Skeletal muscle satellite cell (primary cell): ENCODE measurements around the gene TXNRD2.
"Not testable (repeated sequence)": the region's sequence is repeated elsewhere in the genome, so short reads cannot be mapped to it uniquely, and the experiment has no call there.

Experiments used
- H3K27me3 ChIP-seq: 2 replicates; pipeline ENCODE4 v1.7.0; 2013; ENCODE audit warnings: low read length; ENCODE audit not compliant: control insufficient read depth, insufficient read depth
- H3K36me3 ChIP-seq: 2 replicates; pipeline ENCODE4 v1.7.0; 2013; ENCODE audit warnings: mild to moderate bottlenecking, control low read depth, low read length; ENCODE audit not compliant: insufficient read depth
- H3K4me1 ChIP-seq: 2 replicates; pipeline ENCODE4 v1.7.0; 2013; ENCODE audit warnings: low read length; ENCODE audit not compliant: control insufficient read depth, insufficient read depth
- H3K4me2 ChIP-seq: 2 replicates; pipeline ENCODE4 v1.7.0; 2013; ENCODE audit warnings: mild to moderate bottlenecking, low read length
- H3K4me3 ChIP-seq: 2 replicates; pipeline ENCODE4 v1.7.0; 2013; ENCODE audit warnings: low read length
- H3K9ac ChIP-seq: 2 replicates; pipeline ENCODE4 v1.7.0; 2013; ENCODE audit warnings: mild to moderate bottlenecking, low read depth, low read length, moderate library complexity
- H3K9me3 ChIP-seq: replicated peaks from 2 replicates; pipeline ENCODE4 v1.7.0; 2013; ENCODE audit warnings: mild to moderate bottlenecking, control low read depth, low read length

Gene TXNRD2

GRCh38 chr22:19842393-19843106 lies 99.1 kb downstream of the TXNRD2 start:
- Histone ChIP-seq H3K27me3 (no peaks in the 10 kb centered on the region), H3K4me2 (no peak overlapping the region), H3K4me3 (no peak overlapping the region), H3K9me3 (no peaks in the 10 kb centered on the region), H3K36me3 (peaks cover 5% of the 10 kb centered on the region), H3K9ac (no peak overlapping the region), H3K4me1 (peaks cover 22% of the 10 kb centered on the region)

- H3K36me3 ChIP-seq = no peaks in the 10 kb centered on the region
- no peak overlapping the region for H3K9ac ChIP-seq
- no peaks in the 10 kb centered on the region for H3K9me3 ChIP-seq
These were observed 99.8 kb downstream of the TXNRD2 start for GRCh38 chr22:19841641-19842392.

GRCh38 chr22:19840955-19841640 lies 100.5 kb downstream of the TXNRD2 start:
- H3K36me3 ChIP-seq = no peaks in the 10 kb centered on the region
- H3K4me3 ChIP-seq = no peak overlapping the region
- H3K9ac ChIP-seq = no peak overlapping the region
- H3K27me3 ChIP-seq = no peaks in the 10 kb centered on the region
- H3K4me2 ChIP-seq = no peak overlapping the region
- H3K9me3 ChIP-seq = no peaks in the 10 kb centered on the region
- H3K4me1 ChIP-seq = peaks cover 22% of the 10 kb centered on the region

More at GRCh38 chr22:19841641-19842392, 99.8 kb downstream of the TXNRD2 start:
- H3K27me3 ChIP-seq = no peaks in the 10 kb centered on the region
- H3K4me3 ChIP-seq = no peak overlapping the region
- H3K4me1 ChIP-seq = peaks cover 22% of the 10 kb centered on the region
- no peak overlapping the region for H3K4me2 ChIP-seq

- H3K27me3 ChIP-seq = no peaks in the 10 kb centered on the region
- H3K9me3 ChIP-seq = no peaks in the 10 kb centered on the region
- no peak overlapping the region for H3K4me2 ChIP-seq
- H3K36me3 ChIP-seq = no peaks in the 10 kb centered on the region
- peaks cover 16% of the 10 kb centered on the region for H3K4me1 ChIP-seq
- no peak overlapping the region for H3K4me3 ChIP-seq
- H3K9ac ChIP-seq = no peak overlapping the region
These were observed 101.6 kb downstream of the TXNRD2 start for GRCh38 chr22:19840059-19840458.

- no peaks in the 10 kb centered on the region for H3K9me3 ChIP-seq
- H3K4me3 ChIP-seq = no peak overlapping the region
- no peak overlapping the region for H3K9ac ChIP-seq
- no peak overlapping the region for H3K4me2 ChIP-seq
- H3K27me3 ChIP-seq = no peaks in the 10 kb centered on the region
- no peaks in the 10 kb centered on the region for H3K4me1 ChIP-seq
- H3K36me3 ChIP-seq = no peaks in the 10 kb centered on the region
These were observed 103.7 kb downstream of the TXNRD2 start for GRCh38 chr22:19837915-19838314.

GRCh38 chr22:19836512-19836911 lies 105.1 kb downstream of the TXNRD2 start:
- Histone ChIP-seq H3K9me3 (no peaks in the 10 kb centered on the region), H3K4me3 (no peak overlapping the region), H3K4me1 (no peaks in the 10 kb centered on the region), H3K9ac (no peak overlapping the region), H3K4me2 (no peak overlapping the region), H3K27me3 (no peaks in the 10 kb centered on the region), H3K36me3 (no peaks in the 10 kb centered on the region)

- H3K4me2 ChIP-seq = no peak overlapping the region
- H3K9me3 ChIP-seq = no peaks in the 10 kb centered on the region
- H3K4me1 ChIP-seq = no peaks in the 10 kb centered on the region
- H3K4me3 ChIP-seq = no peak overlapping the region
- no peaks in the 10 kb centered on the region for H3K27me3 ChIP-seq
- no peak overlapping the region for H3K9ac ChIP-seq
- no peaks in the 10 kb centered on the region for H3K36me3 ChIP-seq
These were observed 107.0 kb downstream of the TXNRD2 start for GRCh38 chr22:19834599-19834998.

- H3K4me1 ChIP-seq, H3K27me3 ChIP-seq, H3K36me3 ChIP-seq, H3K9ac ChIP-seq, H3K9me3 ChIP-seq, H3K4me2 ChIP-seq, H3K4me3 ChIP-seq: not testable (repeated sequence)
These were observed 108.3 kb downstream of the TXNRD2 start for GRCh38 chr22:19833327-19833726.

- Histone ChIP-seq H3K4me1 (no peaks in the 10 kb centered on the region), H3K9ac (no peak overlapping the region), H3K9me3 (no peaks in the 10 kb centered on the region), H3K36me3 (no peaks in the 10 kb centered on the region), H3K27me3 (no peaks in the 10 kb centered on the region), H3K4me2 (no peak overlapping the region), H3K4me3 (no peak overlapping the region)
These were observed 109.0 kb downstream of the TXNRD2 start for GRCh38 chr22:19832476-19833108.

GRCh38 chr22:19831979-19832378 lies 109.6 kb downstream of the TXNRD2 start:
- H3K9me3 ChIP-seq, H3K27me3 ChIP-seq, H3K9ac ChIP-seq, H3K4me2 ChIP-seq, H3K4me3 ChIP-seq, H3K36me3 ChIP-seq, H3K4me1 ChIP-seq: not testable (repeated sequence)

GRCh38 chr22:19831016-19831415 lies 110.6 kb downstream of the TXNRD2 start:
- Histone ChIP-seq H3K27me3 (no peaks in the 10 kb centered on the region), H3K4me3 (no peak overlapping the region), H3K9me3 (no peaks in the 10 kb centered on the region), H3K36me3 (no peaks in the 10 kb centered on the region), H3K4me1 (no peaks in the 10 kb centered on the region), H3K4me2 (no peak overlapping the region), H3K9ac (no peak overlapping the region)
